Measurements from ENCODE around the gene GARNL3.

The GARNL3 gene, protein sequence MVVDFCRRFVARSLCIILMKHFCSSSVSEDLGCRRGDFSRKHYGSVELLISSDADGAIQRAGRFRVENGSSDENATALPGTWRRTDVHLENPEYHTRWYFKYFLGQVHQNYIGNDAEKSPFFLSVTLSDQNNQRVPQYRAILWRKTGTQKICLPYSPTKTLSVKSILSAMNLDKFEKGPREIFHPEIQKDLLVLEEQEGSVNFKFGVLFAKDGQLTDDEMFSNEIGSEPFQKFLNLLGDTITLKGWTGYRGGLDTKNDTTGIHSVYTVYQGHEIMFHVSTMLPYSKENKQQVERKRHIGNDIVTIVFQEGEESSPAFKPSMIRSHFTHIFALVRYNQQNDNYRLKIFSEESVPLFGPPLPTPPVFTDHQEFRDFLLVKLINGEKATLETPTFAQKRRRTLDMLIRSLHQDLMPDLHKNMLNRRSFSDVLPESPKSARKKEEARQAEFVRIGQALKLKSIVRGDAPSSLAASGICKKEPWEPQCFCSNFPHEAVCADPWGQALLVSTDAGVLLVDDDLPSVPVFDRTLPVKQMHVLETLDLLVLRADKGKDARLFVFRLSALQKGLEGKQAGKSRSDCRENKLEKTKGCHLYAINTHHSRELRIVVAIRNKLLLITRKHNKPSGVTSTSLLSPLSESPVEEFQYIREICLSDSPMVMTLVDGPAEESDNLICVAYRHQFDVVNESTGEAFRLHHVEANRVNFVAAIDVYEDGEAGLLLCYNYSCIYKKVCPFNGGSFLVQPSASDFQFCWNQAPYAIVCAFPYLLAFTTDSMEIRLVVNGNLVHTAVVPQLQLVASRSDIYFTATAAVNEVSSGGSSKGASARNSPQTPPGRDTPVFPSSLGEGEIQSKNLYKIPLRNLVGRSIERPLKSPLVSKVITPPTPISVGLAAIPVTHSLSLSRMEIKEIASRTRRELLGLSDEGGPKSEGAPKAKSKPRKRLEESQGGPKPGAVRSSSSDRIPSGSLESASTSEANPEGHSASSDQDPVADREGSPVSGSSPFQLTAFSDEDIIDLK

DNA sequence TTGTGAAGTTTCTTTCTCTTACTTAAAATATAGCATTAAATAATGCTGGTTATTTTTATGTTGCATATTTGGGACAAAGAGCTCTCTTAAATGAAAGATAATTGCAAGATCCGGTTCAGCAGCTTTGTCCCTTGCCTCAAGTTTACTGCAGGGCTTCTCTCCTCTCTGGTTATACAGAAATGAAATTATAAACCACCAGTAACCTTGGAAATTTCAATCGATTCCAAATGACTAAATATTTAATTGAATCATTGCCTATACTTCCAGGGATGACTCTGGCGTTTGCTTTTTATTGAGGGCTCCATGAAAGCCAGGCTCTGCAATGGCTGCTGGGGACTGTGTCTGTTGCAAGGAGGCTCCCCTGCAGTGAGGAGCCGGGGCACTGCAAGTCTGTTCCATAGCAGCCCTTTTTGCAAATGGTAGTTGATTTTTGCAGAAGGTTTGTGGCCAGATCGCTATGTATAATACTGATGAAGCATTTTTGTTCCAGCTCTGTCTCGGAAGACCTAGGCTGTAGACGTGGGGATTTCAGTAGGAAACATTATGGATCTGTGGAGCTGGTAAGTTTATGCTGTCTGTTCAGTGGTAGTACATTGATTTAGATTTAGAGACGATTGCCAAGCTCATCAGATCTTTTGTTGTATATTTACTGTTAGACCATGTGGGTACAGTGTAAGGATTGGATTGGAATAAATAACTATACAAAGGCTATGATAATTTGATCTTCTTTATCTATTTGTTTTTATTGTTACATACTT is at the start of gene GARNL3:
Gene GARNL3 (plus strand): TSS at position 313 of the 758 bp plus-strand sequence. CDS start 104 bp downstream, at position 417.
- DNase-seq (ENCODE audit: low read depth in 2 of 2), result no peak

DNA sequence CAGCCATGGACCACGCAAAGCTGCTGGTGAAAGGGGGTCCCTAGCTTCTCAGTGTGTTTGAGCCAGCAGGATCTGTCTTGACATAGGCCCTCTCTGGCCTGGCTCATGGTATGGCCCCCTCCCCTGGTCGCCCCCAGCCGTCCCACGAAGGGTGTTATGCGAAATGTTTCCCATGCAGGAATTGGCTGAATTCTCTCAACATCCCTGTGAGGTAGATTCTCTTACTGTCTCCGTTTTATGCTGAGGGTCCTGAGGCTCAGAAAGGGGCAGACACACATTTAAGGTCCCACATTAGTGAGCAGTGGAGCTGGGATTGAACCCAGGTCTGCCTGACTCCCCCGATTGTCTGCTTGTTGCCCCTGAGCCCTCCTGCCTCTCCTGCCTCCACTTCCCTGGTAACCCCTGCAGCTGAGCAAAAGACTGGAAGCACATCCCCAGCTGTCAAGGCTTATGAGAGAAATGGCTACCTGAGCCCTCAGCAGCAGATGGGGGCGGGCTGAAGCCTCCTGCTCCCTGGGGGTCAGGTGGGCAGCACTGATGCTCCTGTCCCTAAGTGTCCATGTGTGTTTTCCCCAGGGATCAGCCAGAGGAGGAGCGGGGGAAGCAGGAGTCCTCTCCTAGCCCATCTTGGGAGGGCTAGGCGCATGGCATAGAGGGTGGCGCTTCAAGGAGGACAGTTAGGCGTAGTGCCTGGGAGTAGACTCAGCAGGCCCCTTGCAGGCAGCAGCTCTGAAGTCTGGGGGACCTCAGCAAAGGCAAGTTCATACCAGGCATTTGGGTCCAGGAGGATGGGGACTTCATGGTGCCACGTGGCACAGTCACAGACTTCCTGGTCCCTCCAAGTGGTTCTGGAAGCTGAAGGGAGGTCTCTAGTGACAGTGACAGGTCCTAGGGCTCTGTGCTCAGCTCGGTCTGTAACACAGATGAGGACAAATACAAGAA is 49.0 kb upstream of the GARNL3 start:
- no peak for DNase-seq (ENCODE audit: low read depth in 2 of 2)

DNA sequence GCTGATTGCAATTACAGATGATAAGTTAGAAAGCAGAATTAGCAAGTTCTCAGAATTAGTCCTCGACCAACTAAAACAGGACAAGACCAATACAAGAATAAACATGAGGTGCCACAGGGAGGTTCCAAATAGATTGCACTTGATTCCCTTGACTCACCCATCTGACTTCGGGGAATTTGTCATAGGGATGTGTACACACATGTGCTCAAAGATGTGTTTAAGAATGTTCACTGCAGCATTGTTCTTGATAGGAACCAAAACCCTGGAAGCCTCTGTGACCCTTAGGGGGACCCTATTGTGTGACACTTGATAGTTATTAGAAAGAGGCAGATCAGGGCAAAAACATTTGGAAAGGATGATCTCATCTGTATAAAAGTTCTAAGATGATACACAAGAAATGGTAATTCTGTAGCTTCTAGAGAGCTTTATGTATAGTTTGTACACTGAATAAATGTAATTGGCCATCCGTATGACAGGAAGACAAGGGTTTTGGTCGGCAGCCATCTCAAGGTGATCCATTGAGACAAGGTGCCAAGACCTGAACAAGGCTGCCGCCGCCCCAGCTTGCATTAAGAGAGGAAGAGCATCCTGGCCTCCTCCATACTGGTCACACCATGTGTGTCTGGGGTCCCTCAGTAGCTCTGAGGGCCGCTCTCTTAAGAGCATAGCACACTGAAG is 48.2 kb upstream of the GARNL3 start:
- DNase-seq (ENCODE audit: low read depth in 2 of 2), result no peak

DNA sequence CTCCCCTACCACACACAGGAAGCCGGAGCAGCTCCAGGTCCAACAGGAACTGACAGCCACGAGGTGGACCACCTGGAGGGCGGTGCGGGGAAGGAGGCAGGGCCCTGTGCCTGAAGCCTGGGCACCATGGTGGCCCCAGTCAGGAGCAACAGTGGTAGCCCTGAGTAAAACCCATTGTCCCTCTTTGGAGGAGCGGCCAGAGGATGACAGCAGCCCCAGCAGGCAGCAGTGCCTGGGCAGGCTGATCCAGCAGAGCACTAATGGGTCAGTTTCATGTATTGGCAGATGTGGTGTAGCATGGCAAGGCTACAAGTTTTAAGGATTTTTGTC is 47.7 kb upstream of the GARNL3 start:
- DNase-seq (ENCODE audit: low read depth in 2 of 2), result no peak

DNA sequence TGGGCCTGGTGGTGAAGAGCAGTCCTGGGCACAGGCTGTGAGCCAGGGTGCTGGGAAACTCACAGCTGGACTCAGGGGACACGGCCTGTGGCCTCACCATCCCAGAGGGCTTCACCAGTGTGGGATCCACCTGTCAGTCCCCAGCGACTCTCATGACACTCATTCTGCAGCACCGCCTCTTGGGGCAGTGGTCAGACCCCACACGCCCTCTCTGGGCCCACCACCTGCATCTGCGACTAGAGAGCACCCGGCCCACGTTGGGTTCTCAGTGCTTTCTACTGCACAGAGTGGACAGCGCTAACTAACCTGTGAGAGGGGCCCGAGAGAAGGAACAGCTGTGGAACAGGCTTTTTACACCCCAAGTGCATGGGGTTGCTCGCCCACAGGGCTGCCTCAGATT is 45.8 kb upstream of the GARNL3 start:
- DNase-seq (ENCODE audit: low read depth in 2 of 2), result no peak

DNA sequence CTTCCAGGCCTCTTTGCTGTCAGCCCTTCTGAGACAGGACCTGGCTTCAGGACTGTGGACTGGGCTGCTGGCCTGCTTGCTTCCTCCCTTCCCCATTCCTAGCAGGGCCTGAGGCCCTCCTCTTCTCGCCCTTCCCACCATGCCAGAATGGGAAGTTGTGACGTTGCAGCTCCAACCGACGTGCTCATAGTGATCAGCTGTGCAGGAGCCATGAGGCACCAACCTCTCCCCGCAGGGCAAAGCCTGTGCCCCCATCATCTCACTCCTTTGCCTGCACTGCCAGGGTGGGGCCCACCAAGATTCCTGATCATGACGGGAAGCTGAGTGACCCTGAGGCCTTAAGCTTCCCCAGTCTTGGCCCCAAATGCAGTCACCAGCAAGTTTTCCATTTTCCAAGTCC is 45.1 kb upstream of the GARNL3 start:
- DNase-seq (ENCODE audit: low read depth in 2 of 2), result no peak

DNA sequence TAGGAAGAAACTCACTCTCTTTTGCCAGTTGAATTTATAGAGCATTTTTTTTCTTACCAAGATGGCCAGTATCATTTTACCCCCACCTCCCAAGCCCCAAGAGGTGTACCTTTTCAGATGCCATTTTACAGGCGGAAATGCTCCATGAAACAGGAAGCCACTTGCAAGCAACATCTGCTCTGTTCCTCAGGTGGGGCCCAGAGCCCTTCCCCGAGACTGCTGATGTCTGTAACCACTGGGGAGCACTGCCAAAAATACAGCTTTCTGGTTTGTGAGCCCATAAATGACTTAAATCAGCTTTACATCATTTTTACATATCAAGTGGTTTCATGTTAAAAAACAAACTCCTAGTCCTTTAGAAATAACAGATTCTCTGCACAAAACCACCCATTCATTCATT is 42.9 kb upstream of the GARNL3 start:
- DNase-seq (ENCODE audit: low read depth in 2 of 2), result no peak

DNA sequence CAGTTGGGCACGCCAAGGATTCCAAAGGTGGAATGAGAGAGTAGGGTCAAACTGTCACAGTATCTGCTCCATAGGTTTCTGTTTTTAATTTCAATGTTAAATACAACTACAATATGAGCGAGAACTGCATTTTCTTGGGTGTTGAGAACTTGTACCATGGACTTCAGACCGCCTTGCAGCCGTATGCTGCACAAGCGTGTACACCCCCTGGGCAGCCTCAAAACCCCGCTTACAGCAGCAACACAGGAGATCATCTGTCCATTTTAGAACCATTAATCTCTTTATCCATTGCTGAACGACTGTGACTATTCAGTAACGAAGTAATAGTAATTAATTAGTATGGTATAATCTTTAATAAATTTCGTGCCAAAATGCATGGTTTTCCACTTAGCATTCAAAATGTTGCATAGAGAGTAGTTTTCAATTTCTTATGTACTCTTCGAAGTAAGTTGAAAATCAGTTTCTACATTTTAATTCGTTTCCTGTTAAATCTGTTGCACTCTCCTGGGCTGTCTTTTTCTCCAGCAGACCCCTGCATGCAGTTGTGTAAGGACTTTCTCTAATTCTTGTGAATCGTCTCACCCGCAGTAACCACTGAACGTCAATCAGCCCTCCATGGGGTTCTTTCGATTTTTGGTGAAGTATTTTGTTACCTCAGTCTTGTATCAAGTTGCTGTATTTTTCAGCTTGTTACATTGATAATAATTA is 42.0 kb upstream of the GARNL3 start:
- no peak for DNase-seq (ENCODE audit: low read depth in 2 of 2)

DNA sequence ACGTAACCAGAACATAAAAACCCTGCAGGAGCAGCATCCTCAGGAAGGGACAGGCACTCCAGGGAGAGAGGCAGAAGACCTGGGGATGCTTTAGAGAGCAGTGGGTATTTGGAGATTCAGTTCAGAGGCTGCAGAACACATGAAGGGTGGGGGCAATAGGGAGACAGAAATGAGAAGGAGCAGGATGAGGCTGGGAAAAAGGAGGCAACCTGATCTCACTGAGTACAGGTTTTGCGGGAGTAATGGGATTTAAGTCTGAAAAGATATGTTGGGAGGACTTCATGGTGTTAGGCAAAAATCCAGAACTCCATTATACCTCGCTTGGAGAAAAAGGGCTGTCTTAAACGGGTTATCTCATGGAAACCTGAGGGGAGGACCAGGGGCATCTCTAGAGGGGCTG is 41.3 kb upstream of the GARNL3 start:
- no peak for DNase-seq (ENCODE audit: low read depth in 2 of 2)

DNA sequence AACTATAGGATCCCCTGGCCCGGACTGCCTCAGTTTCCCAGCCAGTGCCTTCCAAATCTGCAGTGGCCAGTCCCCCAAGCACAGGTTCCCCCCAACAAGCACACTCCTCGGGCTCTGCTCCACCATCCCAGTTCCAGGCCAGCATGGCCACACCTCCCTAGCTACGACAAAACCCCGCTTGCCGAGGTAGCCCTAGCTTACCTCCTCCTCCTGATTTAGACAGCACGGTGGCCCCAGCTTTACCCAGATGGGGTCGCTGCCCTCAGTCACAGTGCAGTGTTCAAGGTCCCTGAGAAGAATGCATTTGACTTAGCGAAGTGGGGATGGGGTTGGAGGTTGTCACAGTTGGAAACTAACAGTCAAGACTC is 40.8 kb upstream of the GARNL3 start:
- no peak for DNase-seq (ENCODE audit: low read depth in 2 of 2)

DNA sequence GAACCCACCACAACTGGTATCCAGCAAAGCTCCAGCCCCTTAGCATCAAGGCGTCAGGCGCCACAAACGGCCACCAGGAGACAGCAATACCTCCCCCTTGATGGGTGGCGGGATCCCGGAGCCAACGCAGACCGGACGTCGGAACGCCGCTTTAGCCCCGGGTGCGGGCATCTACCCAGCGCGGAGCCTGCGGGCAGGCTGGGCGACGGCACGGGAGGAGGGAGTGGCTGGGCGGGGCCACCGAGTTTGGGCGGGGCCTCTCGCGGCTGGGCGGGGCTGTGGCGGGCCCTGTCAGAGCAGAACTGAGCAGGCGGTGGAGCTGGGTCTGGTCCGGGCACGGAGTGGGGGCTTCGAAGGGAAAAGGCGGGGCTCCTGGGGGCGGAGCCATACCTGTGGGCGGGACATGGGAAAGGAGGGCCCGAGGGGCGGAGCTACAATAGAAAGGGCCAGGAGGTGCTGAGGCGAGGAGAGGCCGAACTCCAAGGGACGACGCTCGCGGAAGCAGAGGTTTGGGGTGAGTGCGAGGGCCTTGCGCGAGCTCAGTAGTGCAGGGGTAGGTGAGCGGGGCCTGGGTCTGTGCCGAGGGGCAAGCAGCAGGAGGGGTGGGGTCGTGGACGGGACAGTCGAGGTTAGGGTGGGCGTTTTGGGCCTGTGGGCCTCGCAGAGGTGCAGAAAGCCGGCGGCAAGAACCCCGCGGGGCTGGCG is 40.2 kb upstream of the GARNL3 start:
- DNase-seq (ENCODE audit: low read depth in 2 of 2), result peak; percentile 72 to 80

DNA sequence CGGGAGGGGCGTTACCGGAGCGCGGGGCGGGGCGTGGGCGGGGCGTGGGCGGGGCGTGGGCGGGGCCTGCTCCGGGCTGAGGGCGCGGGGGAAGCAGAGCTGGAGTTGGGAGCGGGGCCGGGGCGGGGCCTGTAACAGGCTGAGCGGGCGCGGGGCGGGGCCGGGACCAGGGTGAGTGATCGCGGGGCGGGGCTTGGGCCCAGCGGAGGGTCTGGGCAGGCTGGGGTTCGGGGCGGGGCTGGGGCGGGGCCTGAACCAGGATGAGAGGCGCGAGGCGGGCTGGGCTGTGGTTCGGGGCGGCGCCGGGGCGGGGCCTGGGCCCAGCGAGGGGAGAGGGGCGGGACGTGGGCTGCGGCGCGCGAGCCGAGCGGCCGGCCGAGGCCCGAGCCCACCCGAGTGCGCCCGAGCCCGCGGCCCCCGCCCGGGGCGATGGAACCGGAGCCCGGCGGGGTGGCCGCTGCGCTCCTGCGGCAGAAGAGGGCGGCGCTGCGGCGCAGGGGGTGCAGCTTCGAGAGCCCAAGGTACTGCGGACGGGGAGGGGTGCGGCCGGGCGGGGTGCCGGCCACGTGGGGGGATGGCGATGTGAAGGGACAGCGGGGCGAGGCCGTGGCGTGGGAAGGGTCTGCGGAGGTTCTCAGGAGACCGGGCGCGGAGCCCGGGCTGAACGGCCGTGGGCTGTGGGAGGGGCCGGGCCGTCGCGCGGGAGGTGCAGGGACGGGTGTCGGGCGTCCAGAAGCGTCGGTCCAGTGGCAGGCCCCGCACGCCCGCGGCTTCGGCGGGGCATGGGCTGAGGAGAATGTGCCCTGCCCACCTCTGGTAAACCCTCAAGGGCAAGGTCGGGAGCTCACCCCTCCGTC is 39.5 kb upstream of the GARNL3 start:
- peak; percentile 86 to 87 for DNase-seq (ENCODE audit: low read depth in 2 of 2)

DNA sequence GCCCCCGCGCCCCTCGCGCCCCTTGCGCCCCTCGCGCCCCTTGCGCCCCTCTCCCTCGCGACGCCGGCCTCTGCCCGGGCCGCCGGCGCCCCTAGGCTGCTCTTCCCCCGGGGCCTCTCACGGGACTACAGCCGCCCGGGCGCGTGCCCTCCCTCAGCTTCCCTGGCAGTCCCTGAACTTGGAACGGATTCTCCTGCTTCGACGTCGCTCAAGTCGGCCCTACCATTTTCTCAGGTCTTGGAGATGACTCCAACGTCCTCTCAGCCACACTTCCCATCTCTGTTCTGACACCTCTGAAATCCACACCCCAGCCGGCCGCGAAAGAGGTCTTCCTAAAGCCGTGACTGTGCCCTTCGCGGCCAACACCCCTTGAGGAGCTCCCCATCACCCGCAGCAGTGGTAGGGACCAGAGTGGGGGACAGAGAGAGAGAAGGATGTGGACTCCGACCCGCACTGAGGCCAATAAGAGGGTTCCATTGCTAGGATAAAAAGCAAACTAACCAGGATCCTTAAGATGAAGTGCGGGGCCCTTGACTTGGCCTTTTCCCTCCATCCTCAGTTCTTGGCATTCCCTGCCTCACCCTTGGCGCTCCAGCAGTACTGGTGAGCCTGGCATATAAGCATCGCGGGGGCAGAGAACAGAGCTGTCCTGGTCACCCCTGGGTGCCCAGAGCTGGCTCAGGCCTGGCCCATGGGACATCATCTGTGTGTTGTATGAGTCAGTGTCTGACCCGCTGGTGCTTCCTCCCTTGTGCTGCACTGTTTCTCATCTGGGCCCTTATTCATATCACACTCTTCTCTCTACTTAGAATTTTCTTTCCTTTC is 38.6 kb upstream of the GARNL3 start:
- DNase-seq (ENCODE audit: low read depth in 2 of 2), result no peak

DNA sequence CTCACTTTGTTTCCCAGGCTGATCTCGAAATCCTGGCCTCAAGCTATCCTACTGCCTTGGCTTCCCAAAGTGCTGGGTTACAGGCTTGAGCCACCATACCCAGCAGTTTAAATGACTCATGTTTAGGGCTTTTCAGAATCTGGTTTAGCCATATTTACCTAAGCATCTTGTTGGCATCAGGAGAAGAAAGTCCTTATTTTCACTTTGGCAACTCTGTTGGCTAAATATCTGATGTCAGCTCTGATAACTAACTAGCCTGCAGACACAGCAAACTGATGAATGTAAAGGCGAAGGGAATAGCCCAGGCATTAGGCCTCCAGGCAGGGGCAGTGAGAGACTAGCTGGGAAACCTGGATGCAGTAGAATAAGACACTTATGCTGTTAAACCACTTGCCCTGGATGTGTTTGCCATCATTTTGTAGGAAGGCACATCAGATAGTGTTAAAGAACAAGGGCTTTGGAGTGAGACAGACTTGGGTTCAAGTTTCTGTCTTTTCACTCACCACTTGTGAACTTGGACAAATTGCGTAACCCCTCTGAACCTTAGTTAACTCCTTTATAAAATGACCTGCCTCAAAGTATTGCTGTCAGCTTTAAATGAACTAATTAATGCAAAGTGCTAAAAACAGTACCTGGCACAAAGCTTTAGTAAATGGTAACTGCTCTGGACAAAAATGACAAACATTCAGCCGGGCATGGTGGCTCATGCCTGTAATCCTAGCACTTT is 34.7 kb upstream of the GARNL3 start:
- DNase-seq (ENCODE audit: low read depth in 2 of 2), result no peak

DNA sequence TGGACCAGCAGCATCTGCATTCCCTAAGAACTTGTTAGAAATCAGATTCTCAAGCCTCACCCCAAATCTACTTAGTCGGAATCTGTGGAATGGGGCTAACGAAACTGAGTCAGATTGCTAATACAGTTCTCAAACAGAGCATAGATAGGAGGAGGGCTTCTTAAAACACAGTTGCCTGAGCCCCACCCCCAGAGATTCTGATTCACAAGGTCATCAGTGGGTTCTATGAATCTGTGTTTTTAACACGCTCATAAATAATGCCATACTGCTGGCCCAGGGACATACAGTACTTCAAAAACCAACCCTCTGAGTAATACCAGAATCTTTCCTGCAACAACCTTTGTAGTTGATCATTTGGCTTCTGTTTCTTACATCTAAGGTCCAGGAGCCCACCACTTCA is 32.9 kb upstream of the GARNL3 start:
- DNase-seq (ENCODE audit: low read depth in 2 of 2), result no peak

DNA sequence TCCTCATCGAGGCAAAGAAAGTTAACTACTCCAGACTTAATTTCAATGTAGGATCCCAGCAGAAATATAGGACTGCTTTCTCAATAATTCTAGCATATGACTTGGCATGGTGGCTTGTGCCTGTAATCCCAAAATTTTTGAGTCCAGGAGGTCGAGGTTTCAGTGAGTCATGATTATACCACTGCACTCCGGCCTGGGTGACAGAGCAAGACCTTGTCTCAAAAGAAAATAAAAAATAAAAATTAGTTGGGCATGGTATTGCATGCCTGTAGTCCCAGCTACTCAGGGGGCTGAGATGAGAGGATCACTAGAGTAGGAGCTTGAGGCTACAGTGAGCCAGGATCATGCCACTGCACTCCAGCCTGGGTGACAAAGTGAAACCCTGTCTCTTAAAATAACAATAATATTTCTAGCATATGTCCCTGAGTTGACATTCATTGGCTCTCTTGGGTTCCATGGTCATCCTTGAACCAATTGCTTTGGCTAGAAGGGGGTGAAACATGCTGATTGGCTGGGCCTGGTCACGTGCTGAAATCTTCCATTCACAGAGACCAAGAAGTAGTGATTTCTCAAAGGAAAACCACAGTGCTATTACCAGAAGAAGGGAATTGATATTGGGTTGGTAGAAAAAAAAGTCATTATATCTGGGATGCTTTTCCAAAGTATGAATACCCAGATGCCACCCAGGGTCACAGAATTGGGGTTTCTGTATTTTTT is 31.6 kb upstream of the GARNL3 start:
- DNase-seq (ENCODE audit: low read depth in 2 of 2), result no peak
